ENCODE measurements around the gene OR10H5. TPM values are rescaled to one million over a fixed set of nuclear protein-coding genes. Genes with fewer than 3 reads are reported as not detected.
"Not testable (repeated sequence)": the region's sequence is repeated elsewhere in the genome, so short reads cannot be mapped to it uniquely, and the experiment has no call there.

Gene OR10H5
- total and polyA plus RNA-seq, 10 of the 15 experiments (the other 5 are each of a cell fraction or from before 2014, with no cell fraction given) = not detected

DNA sequence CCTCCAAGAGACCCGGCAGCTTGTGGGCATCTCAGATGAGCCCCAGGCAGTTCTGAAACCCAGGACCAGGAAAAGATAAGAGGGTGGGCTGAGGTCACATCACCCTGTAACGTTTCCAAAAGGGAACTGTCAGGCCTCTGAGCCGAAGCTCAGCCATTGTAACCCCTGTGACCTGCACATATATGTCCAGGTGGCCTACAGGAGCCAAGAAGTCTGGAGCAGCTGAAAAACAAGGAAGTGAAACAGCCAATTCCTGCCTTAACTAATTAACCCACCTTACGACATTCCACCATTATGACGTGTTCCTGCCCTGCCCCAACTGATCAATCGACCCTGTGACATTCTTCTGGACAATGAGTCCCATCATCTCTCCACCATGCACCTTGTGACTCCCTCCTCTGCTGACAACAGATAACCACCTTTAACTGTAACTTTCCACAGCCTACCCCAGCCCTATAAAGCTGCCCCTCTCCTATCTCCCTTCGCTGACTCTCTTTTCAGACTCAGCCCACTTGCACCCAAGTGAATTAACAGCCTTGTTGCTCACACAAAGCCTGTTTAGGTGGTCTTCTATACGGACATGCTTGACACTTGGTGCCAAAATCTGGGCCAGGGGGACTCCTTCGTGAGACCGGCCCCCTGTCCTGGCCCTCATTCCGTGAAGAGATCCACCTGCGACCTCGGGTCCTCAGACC is 41.3 kb downstream of the OR10H5 start:
- POLR2A ChIA-PET = interaction anchor here (0.6 kb wide), 1 partner anchor 910 kb away, joined by 3 read pairs; no protein-coding TSS in a partner anchor
- not testable (repeated sequence) for H3K9ac ChIP-seq (ENCODE audit: control insufficient read depth, insufficient read depth, low read length); H3K4me2 ChIP-seq (ENCODE audit: control insufficient read depth, insufficient read depth)

DNA sequence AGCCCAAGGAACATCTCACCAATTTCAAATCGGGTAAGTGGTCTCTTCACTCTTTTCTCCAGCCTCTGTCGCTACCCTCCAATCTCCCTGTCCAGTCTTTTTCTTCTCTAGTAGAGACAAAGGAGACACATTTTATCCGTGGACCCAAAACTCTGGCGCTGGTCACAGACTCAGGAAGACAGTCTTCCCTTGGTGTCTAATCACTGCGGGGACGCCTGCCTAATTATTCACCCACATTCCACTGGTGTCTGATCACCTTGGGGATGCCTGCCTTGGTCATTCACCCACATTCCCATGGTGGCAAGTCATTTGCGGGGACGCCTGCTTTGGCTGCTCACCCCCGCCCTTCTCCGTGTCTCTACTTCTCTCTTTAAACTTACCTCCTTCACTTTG is 41.8 kb downstream of the OR10H5 start:
- CTCF ChIA-PET = no interaction called here
- no TSS peak for BruUV-seq (replicated peaks)
- H3K4me2 ChIP-seq (ENCODE audit: control insufficient read depth, insufficient read depth) = no peak overlapping the region

More for the DNA sequence above, 41.3 kb downstream of the OR10H5 start:
- FAIRE-seq; intact Hi-C loops (cut with micrococcal nuclease; ENCODE audit: unreplicated experiment); H2AFZ ChIP-seq (ENCODE audit: control insufficient read depth, low read depth, low read length); H3K36me3 ChIP-seq (ENCODE audit: control insufficient read depth in 2 of 2, insufficient read depth in 2 of 2, low read length in 1 of 2); H3K4me3 ChIP-seq; RAD21 ChIA-PET (ENCODE audit: unreplicated experiment); in situ Hi-C loops (cut with MboI); DNase-seq (ENCODE audit: low read depth, low spot score); H3K79me2 ChIP-seq (ENCODE audit: control insufficient read depth, insufficient read depth, low read length); H3K27me3 ChIP-seq (replicated peaks in 1 of 2; ENCODE audit: control insufficient read depth in 2 of 2, insufficient read depth in 2 of 2, low read length in 1 of 2); H3K4me1 ChIP-seq (ENCODE audit: control insufficient read depth, insufficient read depth, low read length); H3K9me3 ChIP-seq (replicated peaks; ENCODE audit: control insufficient read depth, insufficient read depth, low read length); H3K27ac ChIP-seq (ENCODE audit: control insufficient read depth, insufficient read depth); BruUV-seq (replicated peaks); SMC1A ChIA-PET (ENCODE audit: uncharacterized antibody, unreplicated experiment); ATAC-seq; H4K20me1 ChIP-seq (ENCODE audit: control insufficient read depth, insufficient read depth): not testable (repeated sequence)
- WGBS (ENCODE audit: insufficient coverage, insufficient replicate concordance, low lambda C conversion rate, missing lambda C conversion rate) = 23% methylated on average over 13 of the region's 13 CpGs
- CTCF ChIA-PET = interaction anchor here (0.6 kb wide), 1 partner anchor 19 kb away, joined by 3 read pairs; no protein-coding TSS in a partner anchor

More for the DNA sequence above, 41.8 kb downstream of the OR10H5 start:
- TF ChIP-seq CHD1 (IDR thresholded peaks at IDR 0.05; ENCODE audit: low read depth, low read length) (no peak), SREBF2 (IDR thresholded peaks at IDR 0.05; ENCODE audit: low read length) (no peak), SIN3A (IDR thresholded peaks at IDR 0.05; ENCODE audit: low read depth, low read length) (no peak), STAT1 (conservative IDR thresholded peaks at IDR 0.05) (no peak), SMAD5 (IDR thresholded peaks at IDR 0.05; ENCODE audit: low read depth) (no peak)
- TF ChIP-seq, protein P1, sequence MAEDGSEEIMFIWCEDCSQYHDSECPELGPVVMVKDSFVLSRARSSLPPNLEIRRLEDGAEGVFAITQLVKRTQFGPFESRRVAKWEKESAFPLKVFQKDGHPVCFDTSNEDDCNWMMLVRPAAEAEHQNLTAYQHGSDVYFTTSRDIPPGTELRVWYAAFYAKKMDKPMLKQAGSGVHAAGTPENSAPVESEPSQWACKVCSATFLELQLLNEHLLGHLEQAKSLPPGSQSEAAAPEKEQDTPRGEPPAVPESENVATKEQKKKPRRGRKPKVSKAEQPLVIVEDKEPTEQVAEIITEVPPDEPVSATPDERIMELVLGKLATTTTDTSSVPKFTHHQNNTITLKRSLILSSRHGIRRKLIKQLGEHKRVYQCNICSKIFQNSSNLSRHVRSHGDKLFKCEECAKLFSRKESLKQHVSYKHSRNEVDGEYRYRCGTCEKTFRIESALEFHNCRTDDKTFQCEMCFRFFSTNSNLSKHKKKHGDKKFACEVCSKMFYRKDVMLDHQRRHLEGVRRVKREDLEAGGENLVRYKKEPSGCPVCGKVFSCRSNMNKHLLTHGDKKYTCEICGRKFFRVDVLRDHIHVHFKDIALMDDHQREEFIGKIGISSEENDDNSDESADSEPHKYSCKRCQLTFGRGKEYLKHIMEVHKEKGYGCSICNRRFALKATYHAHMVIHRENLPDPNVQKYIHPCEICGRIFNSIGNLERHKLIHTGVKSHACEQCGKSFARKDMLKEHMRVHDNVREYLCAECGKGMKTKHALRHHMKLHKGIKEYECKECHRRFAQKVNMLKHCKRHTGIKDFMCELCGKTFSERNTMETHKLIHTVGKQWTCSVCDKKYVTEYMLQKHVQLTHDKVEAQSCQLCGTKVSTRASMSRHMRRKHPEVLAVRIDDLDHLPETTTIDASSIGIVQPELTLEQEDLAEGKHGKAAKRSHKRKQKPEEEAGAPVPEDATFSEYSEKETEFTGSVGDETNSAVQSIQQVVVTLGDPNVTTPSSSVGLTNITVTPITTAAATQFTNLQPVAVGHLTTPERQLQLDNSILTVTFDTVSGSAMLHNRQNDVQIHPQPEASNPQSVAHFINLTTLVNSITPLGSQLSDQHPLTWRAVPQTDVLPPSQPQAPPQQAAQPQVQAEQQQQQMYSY (CRISPR knock-in tag; IDR thresholded peaks at IDR 0.05) = no peak
- TF ChIP-seq, protein P2, sequence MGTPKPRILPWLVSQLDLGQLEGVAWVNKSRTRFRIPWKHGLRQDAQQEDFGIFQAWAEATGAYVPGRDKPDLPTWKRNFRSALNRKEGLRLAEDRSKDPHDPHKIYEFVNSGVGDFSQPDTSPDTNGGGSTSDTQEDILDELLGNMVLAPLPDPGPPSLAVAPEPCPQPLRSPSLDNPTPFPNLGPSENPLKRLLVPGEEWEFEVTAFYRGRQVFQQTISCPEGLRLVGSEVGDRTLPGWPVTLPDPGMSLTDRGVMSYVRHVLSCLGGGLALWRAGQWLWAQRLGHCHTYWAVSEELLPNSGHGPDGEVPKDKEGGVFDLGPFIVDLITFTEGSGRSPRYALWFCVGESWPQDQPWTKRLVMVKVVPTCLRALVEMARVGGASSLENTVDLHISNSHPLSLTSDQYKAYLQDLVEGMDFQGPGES (IDR thresholded peaks at IDR 0.05) = no peak
- TF ChIP-seq, protein P3, sequence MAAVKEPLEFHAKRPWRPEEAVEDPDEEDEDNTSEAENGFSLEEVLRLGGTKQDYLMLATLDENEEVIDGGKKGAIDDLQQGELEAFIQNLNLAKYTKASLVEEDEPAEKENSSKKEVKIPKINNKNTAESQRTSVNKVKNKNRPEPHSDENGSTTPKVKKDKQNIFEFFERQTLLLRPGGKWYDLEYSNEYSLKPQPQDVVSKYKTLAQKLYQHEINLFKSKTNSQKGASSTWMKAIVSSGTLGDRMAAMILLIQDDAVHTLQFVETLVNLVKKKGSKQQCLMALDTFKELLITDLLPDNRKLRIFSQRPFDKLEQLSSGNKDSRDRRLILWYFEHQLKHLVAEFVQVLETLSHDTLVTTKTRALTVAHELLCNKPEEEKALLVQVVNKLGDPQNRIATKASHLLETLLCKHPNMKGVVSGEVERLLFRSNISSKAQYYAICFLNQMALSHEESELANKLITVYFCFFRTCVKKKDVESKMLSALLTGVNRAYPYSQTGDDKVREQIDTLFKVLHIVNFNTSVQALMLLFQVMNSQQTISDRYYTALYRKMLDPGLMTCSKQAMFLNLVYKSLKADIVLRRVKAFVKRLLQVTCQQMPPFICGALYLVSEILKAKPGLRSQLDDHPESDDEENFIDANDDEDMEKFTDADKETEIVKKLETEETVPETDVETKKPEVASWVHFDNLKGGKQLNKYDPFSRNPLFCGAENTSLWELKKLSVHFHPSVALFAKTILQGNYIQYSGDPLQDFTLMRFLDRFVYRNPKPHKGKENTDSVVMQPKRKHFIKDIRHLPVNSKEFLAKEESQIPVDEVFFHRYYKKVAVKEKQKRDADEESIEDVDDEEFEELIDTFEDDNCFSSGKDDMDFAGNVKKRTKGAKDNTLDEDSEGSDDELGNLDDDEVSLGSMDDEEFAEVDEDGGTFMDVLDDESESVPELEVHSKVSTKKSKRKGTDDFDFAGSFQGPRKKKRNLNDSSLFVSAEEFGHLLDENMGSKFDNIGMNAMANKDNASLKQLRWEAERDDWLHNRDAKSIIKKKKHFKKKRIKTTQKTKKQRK (IDR thresholded peaks at IDR 0.05; ENCODE audit: low read depth, low read length) = no peak
- WGBS (ENCODE audit: insufficient coverage, insufficient replicate concordance, low lambda C conversion rate, missing lambda C conversion rate) = 54% methylated on average over 10 of the region's 10 CpGs
- ATAC-seq (no peak), FAIRE-seq (no peak), DNase-seq (ENCODE audit: low read depth, low spot score) (no peak)
- Histone ChIP-seq H3K4me3 (no peak overlapping the region), H2AFZ (ENCODE audit: control insufficient read depth, low read depth, low read length) (no peak overlapping the region), H3K79me2 (ENCODE audit: control insufficient read depth, insufficient read depth, low read length) (no peaks in the 10 kb centered on the region), H3K27me3 (replicated peaks in 1 of 2; ENCODE audit: control insufficient read depth in 2 of 2, insufficient read depth in 2 of 2, low read length in 1 of 2) (no peaks in the 10 kb centered on the region), H3K9ac (ENCODE audit: control insufficient read depth, insufficient read depth, low read length) (no peak overlapping the region), H3K4me1 (ENCODE audit: control insufficient read depth, insufficient read depth, low read length) (no peaks in the 10 kb centered on the region), H3K36me3 (ENCODE audit: control insufficient read depth in 2 of 2, insufficient read depth in 2 of 2, low read length in 1 of 2) (no peaks in the 10 kb centered on the region), H4K20me1 (ENCODE audit: control insufficient read depth, insufficient read depth) (no peaks in the 10 kb centered on the region), H3K9me3 (replicated peaks; ENCODE audit: control insufficient read depth, insufficient read depth, low read length) (no peaks in the 10 kb centered on the region; the same call in 2 of the 3 replicates), H3K27ac (ENCODE audit: control insufficient read depth, insufficient read depth) (no peak overlapping the region)
- ChIA-PET POLR2A (no interaction called here), RAD21 (ENCODE audit: unreplicated experiment) (no interaction called here), SMC1A (ENCODE audit: uncharacterized antibody, unreplicated experiment) (no interaction called here)
- intact Hi-C loops (cut with micrococcal nuclease; ENCODE audit: unreplicated experiment) (no loop called here), in situ Hi-C loops (cut with MboI) (no loop called here)
